ENCODE measurements around the gene FLYWCH1.

DNA sequence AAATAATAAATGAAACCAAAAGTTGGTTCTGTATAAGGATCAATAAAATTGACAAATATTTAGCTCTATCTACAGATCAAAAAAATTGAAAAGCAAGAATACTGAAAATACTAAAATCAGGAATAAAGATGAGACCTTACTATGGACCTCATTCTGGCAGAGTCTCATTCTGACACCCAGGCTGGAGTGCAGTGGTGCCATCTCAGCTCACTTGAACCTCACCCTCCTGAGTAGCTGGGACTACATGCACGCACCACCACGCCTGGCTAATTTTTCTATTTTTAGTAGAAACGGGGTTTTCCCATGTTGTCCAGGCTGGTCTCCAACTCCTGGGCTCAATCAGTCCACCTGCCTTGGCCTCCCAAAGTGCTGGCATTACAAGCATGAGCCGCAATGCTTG lies 30.3 kb downstream of the FLYWCH1 start:
- TF ChIP-seq, protein P1, sequence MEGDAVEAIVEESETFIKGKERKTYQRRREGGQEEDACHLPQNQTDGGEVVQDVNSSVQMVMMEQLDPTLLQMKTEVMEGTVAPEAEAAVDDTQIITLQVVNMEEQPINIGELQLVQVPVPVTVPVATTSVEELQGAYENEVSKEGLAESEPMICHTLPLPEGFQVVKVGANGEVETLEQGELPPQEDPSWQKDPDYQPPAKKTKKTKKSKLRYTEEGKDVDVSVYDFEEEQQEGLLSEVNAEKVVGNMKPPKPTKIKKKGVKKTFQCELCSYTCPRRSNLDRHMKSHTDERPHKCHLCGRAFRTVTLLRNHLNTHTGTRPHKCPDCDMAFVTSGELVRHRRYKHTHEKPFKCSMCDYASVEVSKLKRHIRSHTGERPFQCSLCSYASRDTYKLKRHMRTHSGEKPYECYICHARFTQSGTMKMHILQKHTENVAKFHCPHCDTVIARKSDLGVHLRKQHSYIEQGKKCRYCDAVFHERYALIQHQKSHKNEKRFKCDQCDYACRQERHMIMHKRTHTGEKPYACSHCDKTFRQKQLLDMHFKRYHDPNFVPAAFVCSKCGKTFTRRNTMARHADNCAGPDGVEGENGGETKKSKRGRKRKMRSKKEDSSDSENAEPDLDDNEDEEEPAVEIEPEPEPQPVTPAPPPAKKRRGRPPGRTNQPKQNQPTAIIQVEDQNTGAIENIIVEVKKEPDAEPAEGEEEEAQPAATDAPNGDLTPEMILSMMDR (IDR thresholded peaks at IDR 0.05) = no peak
- no peak for TF ChIP-seq EZH2 (IDR thresholded peaks at IDR 0.05; ENCODE audit: borderline replicate concordance, insufficient read depth, low read depth, low read length, poor library complexity, severe bottlenecking)

All from B cell (primary cell).